DOHH2 (cell line): Measurements from ENCODE around the gene PCNX2.

Source experiments
- H3F3A ChIP-seq: fragments of 200-600 bp; sonication (generic), shearing (Covaris generic); 2 replicates; pipeline ENCODE4 v1.6.0; 2016; ENCODE audit warnings: antibody characterized with exemption, mild to moderate bottlenecking; ENCODE audit not compliant: control insufficient read depth, insufficient read depth
- H3K27ac ChIP-seq: fragments of 200-600 bp; sonication (generic); 2 replicates; pipeline ENCODE4 v1.5.1; 2014; ENCODE audit warnings: low read depth, mild to moderate bottlenecking, low read length, moderate library complexity
- H3K27me3 ChIP-seq: fragments of 200-600 bp; sonication (generic); 2 replicates; pipeline ENCODE4 v1.6.1; 2014; ENCODE audit warnings: mild to moderate bottlenecking, low read length, mixed read lengths; ENCODE audit not compliant: control insufficient read depth
- H3K36me3 ChIP-seq: fragments of 200-600 bp; sonication (generic); 2 replicates; pipeline ENCODE4 v1.6.1; 2014; ENCODE audit warnings: mild to moderate bottlenecking, low read length, moderate library complexity, mixed read lengths; ENCODE audit not compliant: control insufficient read depth
- H3K4me1 ChIP-seq: fragments of 200-600 bp; sonication (generic); 2 replicates; pipeline ENCODE4 v1.6.1; 2014; ENCODE audit warnings: mild to moderate bottlenecking, low read length, mixed read lengths; ENCODE audit not compliant: control insufficient read depth
- H3K4me2 ChIP-seq: fragments of 200-600 bp; sonication (generic); 2 replicates; pipeline ENCODE4 v1.6.0; 2014; ENCODE audit warnings: mild to moderate bottlenecking, low read length, moderate library complexity
- H3K4me3 ChIP-seq: fragments of 200-600 bp; sonication (generic); 2 replicates; pipeline ENCODE4 v1.5.1; 2014; ENCODE audit warnings: mild to moderate bottlenecking, low read length, mixed read lengths
- H3K79me2 ChIP-seq: fragments of 200-600 bp; sonication (generic); 2 replicates; pipeline ENCODE4 v1.6.1; 2014; ENCODE audit warnings: mild to moderate bottlenecking, low read length, mixed read lengths; ENCODE audit not compliant: control insufficient read depth
- H3K9me2 ChIP-seq: fragments of 200-600 bp; sonication (generic); replicated peaks from 2 replicates; pipeline ENCODE4 v1.6.1; 2014; ENCODE audit warnings: mild to moderate bottlenecking, low read length, mixed read lengths; ENCODE audit not compliant: control insufficient read depth
- H3K9me3 ChIP-seq: fragments of 200-600 bp; sonication (generic); 2 replicates; pipeline ENCODE4 v1.6.1; 2014; ENCODE audit warnings: antibody characterized with exemption, low read length, mixed read lengths; ENCODE audit not compliant: control insufficient read depth, insufficient read depth
- H4K20me1 ChIP-seq: fragments of 200-600 bp; sonication (generic); 2 replicates; pipeline ENCODE4 v1.6.0; 2014; ENCODE audit warnings: low read depth, mild to moderate bottlenecking, antibody characterized with exemption, low read length, moderate library complexity; ENCODE audit not compliant: control insufficient read depth, insufficient read depth
- CTCF ChIP-seq: fragments of 200-600 bp; sonication (generic); IDR thresholded peaks from one replicate; pipeline ENCODE4 v1.5.1; 2014; ENCODE audit warnings: antibody characterized with exemption, mild to moderate bottlenecking, low read depth, low read length; ENCODE audit not compliant: poor library complexity, severe bottlenecking
- EZH2phosphoT487 ChIP-seq: fragments of 200-600 bp; sonication (generic); IDR thresholded peaks from 2 replicates; pipeline ENCODE4 v1.6.1; 2017; ENCODE audit warnings: borderline replicate concordance, mild to moderate bottlenecking, antibody characterized with exemption, low read length, moderate library complexity, mixed read lengths

The PCNX2 gene

GRCh38 chr1:232990176-232991128, 305.1 kb downstream of the PCNX2 start:
- H3K9me3 ChIP-seq = peaks cover 10% of the 10 kb centered on the region; the same call in 1 of the 2 replicates
- H3K4me3 ChIP-seq = no peak overlapping the region
- H3K79me2 ChIP-seq = no peaks in the 10 kb centered on the region
- no peaks in the 10 kb centered on the region for H3F3A ChIP-seq
- no peaks in the 10 kb centered on the region for H3K4me1 ChIP-seq
- no peaks in the 10 kb centered on the region for H3K9me2 ChIP-seq
- H3K27me3 ChIP-seq = no peaks in the 10 kb centered on the region
- no peaks in the 10 kb centered on the region for H3K36me3 ChIP-seq
- no peak for TF ChIP-seq EZH2phosphoT487
- no peak for TF ChIP-seq CTCF
- no peaks in the 10 kb centered on the region for H4K20me1 ChIP-seq
- H3K27ac ChIP-seq = no peak overlapping the region
- no peak overlapping the region for H3K4me2 ChIP-seq

- Histone ChIP-seq H3K27me3 (no peaks in the 10 kb centered on the region), H3K9me3 (peaks cover 4% of the 10 kb centered on the region; the same call in 1 of the 2 replicates), H4K20me1 (no peaks in the 10 kb centered on the region), H3K4me2 (no peak overlapping the region), H3K36me3 (no peaks in the 10 kb centered on the region), H3K4me1 (no peaks in the 10 kb centered on the region), H3F3A (no peaks in the 10 kb centered on the region), H3K27ac (no peak overlapping the region), H3K79me2 (no peaks in the 10 kb centered on the region), H3K4me3 (no peak overlapping the region), H3K9me2 (no peaks in the 10 kb centered on the region)
- no peak for TF ChIP-seq EZH2phosphoT487
- TF ChIP-seq CTCF = no peak
Observed at GRCh38 chr1:232988572-232989040, 306.9 kb downstream of the PCNX2 start.

- Histone ChIP-seq H4K20me1 (no peaks in the 10 kb centered on the region), H3K4me1 (no peaks in the 10 kb centered on the region), H3K9me2 (no peaks in the 10 kb centered on the region), H3K27me3 (no peaks in the 10 kb centered on the region), H3K36me3 (no peaks in the 10 kb centered on the region), H3K9me3 (no peaks in the 10 kb centered on the region), H3K27ac (no peak overlapping the region), H3F3A (no peaks in the 10 kb centered on the region), H3K4me2 (no peak overlapping the region), H3K4me3 (no peak overlapping the region), H3K79me2 (no peaks in the 10 kb centered on the region)
- TF ChIP-seq CTCF = no peak
- no peak for TF ChIP-seq EZH2phosphoT487
Observed at GRCh38 chr1:232987774-232988140, 307.8 kb downstream of the PCNX2 start.
